Activated CD4-positive, alpha-beta T cell treated with anti-CD3 and anti-CD28 coated beads for 36 hours (primary cell): ENCODE data around the gene CCL1. TPM values are rescaled to one million over a fixed set of nuclear protein-coding genes. Genes with fewer than 3 reads are reported as not detected.
"Not testable (repeated sequence)": the region's sequence is repeated elsewhere in the genome, so short reads cannot be mapped to it uniquely, and the experiment has no call there.

ENCODE experiments used
- ATAC-seq: fragments of 200-7000 bp; cut with Tn5 transposase; one replicate; pipeline ENCODE4 v1.10.0; 2021; ENCODE audit warnings: mild to moderate bottlenecking, moderate library complexity
- CTCF ChIA-PET: fragments of 350-600 bp; sonication (Branson Sonifier 250); formaldehyde crosslinking; loops from one replicate; lab custom pipeline; 2021; ENCODE audit warnings: antibody characterized with exemption; lab: Charles Lee
- POLR2A ChIA-PET: fragments of 350-600 bp; sonication (Branson Sonifier 250); formaldehyde crosslinking; loops from one replicate; lab custom pipeline; 2021; ENCODE audit warnings: antibody characterized with exemption, inconsistent platforms; lab: Charles Lee
- DNase-seq: peaks from one replicate; pipeline ENCODE4 v3.0.0-alpha.2; 2020
- H3K27ac Mint-ChIP-seq: one replicate; pipeline ENCODE4 v1.8.0; 2021; ENCODE audit warnings: mixed read lengths
- H3K27me3 Mint-ChIP-seq: one replicate; pipeline ENCODE4 v1.8.0; 2021; ENCODE audit warnings: mixed read lengths
- H3K36me3 Mint-ChIP-seq: one replicate; pipeline ENCODE4 v1.8.0; 2021; ENCODE audit warnings: low read depth, mixed read lengths
- H3K4me1 Mint-ChIP-seq: one replicate; pipeline ENCODE4 v1.8.0; 2021; ENCODE audit warnings: mixed read lengths
- H3K4me3 Mint-ChIP-seq: one replicate; pipeline ENCODE4 v1.8.0; 2021; ENCODE audit warnings: mild to moderate bottlenecking, moderate library complexity, mixed read lengths
- H3K9me3 Mint-ChIP-seq: one replicate; pipeline ENCODE4 v1.8.0; 2021; ENCODE audit warnings: low read depth, mixed read lengths
- intact Hi-C, 2 experiments: fragments of 100-400 bp; cut with DNase I in 1 of 2; cut with micrococcal nuclease in 1 of 2; formaldehyde crosslinking; loops; one replicate each; pipeline versions ENCODE4 v1.14.2 to v1.15.1; 2022 to 2024; cut with DNase I, micrococcal nuclease
- total RNA-seq, 2 experiments: library from RNA; stranded (reverse); gene quantifications; one replicate each; pipeline ENCODE4 v1.2.3, GENCODE V29; 2021

CCL1 gene
- total RNA-seq, 2 experiments from 2014 or later: 0.32 TPM; not detected in 1

DNA sequence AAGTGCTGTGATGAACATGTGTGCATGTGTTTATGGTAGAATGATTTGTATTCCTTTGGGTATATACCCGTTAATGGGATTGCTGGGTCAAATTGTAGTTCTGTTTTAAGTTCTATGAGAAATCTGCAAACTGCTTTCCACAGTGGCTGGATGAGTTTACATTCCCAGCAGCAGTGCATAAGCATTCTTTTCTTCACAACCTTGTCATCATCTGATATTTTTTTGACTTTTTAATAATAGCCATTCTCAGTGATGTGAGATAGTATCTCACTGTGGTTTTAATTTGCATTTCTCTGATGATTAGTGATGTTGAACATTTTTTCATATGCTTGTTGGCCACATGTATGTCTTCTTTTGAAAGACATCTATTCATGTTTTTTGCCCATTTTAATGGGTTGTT, 25.3 kb downstream of the CCL1 start:
- no peaks in the 10 kb centered on the region for H3K36me3 Mint-ChIP-seq
- H3K27ac Mint-ChIP-seq: no peak overlapping the region
- no peak overlapping the region for H3K4me3 Mint-ChIP-seq
- peaks cover 2% of the 10 kb centered on the region for H3K9me3 Mint-ChIP-seq
- ATAC-seq (no peak), DNase-seq (no peak)
- H3K27me3 Mint-ChIP-seq: peaks cover 26% of the 10 kb centered on the region
- ChIA-PET CTCF (no interaction called here), POLR2A (no interaction called here)
- intact Hi-C loops: no loop called here
- H3K4me1 Mint-ChIP-seq: no peaks in the 10 kb centered on the region

DNA sequence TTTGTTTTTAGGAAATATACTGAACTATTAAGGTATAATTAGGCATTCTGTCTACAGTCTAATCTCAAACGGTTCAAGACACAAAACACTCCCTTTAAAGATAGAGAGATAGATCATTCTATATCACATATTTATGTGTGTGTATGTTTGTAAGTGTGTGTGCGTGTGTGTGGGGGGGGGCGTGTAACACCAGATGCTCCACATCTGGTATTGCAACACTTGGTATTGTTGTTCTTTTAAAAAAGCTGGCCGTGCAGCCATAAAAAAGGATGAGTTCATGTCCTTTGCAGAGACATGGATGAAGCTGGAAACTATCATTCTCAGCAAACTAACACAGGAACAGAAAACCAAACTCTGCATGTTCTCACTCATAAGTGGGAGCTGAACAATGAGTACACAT, 35.5 kb downstream of the CCL1 start:
- CTCF ChIA-PET: interaction anchor here (1.8 kb wide), 1 partner anchor 35 kb away, joined by 9 read pairs; the partner anchor contains the start of gene CCL1
- ATAC-seq: not testable (repeated sequence)

DNA sequence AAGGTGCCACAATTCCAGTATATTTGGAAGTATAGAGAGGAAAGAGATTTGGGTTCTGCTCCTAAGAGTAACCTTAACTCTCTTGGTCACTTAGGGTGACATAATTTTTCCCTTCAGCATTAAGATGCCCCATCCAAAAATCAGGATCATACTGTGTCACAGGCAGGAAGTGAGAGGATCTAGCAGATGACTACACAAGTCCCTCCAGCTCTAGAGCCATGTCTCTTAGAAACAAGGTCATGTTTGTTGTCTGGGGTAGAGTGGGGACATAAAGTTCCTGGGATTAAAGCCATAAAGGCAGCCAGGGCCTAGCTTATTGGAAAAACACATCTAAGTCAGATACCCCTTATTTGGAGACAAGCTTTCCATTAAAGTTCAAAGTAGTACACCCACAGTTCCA, 41.1 kb downstream of the CCL1 start:
- Mint-ChIP-seq H3K36me3 (no peaks in the 10 kb centered on the region), H3K4me3 (no peak overlapping the region), H3K27me3 (peaks cover 9% of the 10 kb centered on the region), H3K4me1 (no peaks in the 10 kb centered on the region), H3K27ac (no peak overlapping the region), H3K9me3 (peaks cover 7% of the 10 kb centered on the region)
- intact Hi-C loops: no loop called here
- DNase-seq (no peak), ATAC-seq (no peak)
- ChIA-PET CTCF (interaction anchor here (1.1 to 1.2 kb wide), 2 partner anchors 32 to 121 kb away, joined by 3 read pairs; no protein-coding TSS in a partner anchor), POLR2A (no interaction called here)

More for the DNA sequence above, 35.5 kb downstream of the CCL1 start:
- intact Hi-C loops, H3K36me3 Mint-ChIP-seq, H3K4me3 Mint-ChIP-seq, H3K4me1 Mint-ChIP-seq, H3K9me3 Mint-ChIP-seq, DNase-seq, POLR2A ChIA-PET, H3K27ac Mint-ChIP-seq: not testable (repeated sequence)
- H3K27me3 Mint-ChIP-seq: peaks cover 18% of the 10 kb centered on the region

DNA sequence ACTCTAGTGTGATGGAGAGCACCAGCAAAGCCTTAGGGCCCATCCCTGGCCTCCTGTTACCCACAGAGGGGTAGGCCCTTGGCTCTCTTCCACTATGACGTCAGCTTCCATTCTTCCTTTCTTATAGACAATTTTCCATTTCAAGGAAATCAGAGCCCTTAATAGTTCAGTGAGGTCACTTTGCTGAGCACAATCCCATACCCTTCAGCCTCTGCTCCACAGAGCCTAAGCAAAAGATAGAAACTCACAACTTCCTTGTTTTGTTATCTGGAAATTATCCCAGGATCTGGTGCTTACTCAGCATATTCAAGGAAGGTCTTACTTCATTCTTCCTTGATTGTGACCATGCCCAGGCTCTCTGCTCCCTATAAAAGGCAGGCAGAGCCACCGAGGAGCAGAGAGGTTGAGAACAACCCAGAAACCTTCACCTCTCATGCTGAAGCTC, 44.0 kb downstream of the CCL1 start, which contains the start of gene CCL8:
CCL8 (plus strand) TSS at position 397 of the 445 bp plus-strand sequence. CDS start 67 bp downstream, outside the sequence.
- Mint-ChIP-seq H3K4me3 (no peak within 1 kb of the TSS), H3K27ac (no peak within 1 kb of the TSS), H3K4me1 (no peaks in the 10 kb centered on the region), H3K27me3 (peaks cover 6% of the 10 kb centered on the region), H3K36me3 (no peaks in the 10 kb centered on the region), H3K9me3 (no peaks in the 10 kb centered on the region)
- no peak for ATAC-seq
- no peak for DNase-seq
- POLR2A ChIA-PET: no interaction called here
- intact Hi-C loops: no loop called here
- CTCF ChIA-PET: interaction anchor here (3.2 kb wide), 1 partner anchor 42 kb away, joined by 10 read pairs; no protein-coding TSS in a partner anchor

DNA sequence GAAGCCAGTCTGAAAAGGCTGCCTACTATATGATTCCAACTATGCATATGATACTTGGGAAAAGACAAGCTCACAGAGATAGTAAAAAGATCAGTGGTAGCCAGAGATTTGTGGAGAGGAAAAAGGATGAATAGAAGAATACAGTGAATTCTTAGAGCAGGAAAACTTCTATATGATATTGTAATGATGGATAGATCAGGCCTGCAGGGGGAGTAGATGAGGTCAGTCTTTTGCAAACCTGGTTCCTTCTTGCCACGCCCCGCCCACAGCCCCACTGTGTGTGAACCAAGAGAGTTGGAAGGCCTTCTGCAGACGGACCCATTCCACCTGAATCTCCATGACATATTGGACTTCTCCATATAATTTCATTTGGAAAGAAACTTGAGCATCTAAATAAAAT, 44.6 kb downstream of the CCL1 start:
- no peak for ATAC-seq
- ChIA-PET CTCF (interaction anchor here (0.6 to 3.2 kb wide), 2 partner anchors 12 to 42 kb away, joined by 3 to 10 read pairs; no protein-coding TSS in a partner anchor), POLR2A (no interaction called here)
- no peak overlapping the region for H3K4me3 Mint-ChIP-seq
- no peaks in the 10 kb centered on the region for H3K4me1 Mint-ChIP-seq
- no peak overlapping the region for H3K27ac Mint-ChIP-seq
- no peaks in the 10 kb centered on the region for H3K36me3 Mint-ChIP-seq
- H3K27me3 Mint-ChIP-seq: peaks cover 6% of the 10 kb centered on the region
- intact Hi-C loops: no loop called here
- DNase-seq: peak; percentile 38
- no peaks in the 10 kb centered on the region for H3K9me3 Mint-ChIP-seq

DNA sequence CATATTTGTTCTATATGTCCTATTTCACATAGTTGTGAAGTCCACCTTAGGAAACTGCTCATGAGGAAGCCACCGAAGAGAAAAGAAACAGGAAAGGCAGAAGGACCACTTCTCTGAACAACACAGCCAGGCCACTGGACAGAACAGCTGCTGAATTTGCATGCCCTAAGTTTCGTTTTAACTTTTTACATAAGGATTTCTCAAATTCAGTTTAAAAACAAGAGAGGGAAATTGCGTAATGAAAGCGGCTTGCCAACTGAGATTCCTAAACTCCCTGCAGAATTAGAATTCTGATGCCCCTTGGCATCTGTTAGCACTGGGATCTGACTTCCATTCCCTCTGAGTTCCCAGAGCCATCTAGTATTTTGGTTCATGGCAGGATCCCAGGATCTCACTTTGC, 48.8 kb downstream of the CCL1 start:
- DNase-seq (no peak), ATAC-seq (no peak)
- CTCF ChIA-PET: no interaction called here
- POLR2A ChIA-PET: no interaction called here
- intact Hi-C loops: no loop called here
- Mint-ChIP-seq H3K27me3 (peaks cover 18% of the 10 kb centered on the region), H3K36me3 (no peaks in the 10 kb centered on the region), H3K9me3 (no peaks in the 10 kb centered on the region), H3K27ac (no peak overlapping the region), H3K4me1 (no peaks in the 10 kb centered on the region), H3K4me3 (no peak overlapping the region)

DNA sequence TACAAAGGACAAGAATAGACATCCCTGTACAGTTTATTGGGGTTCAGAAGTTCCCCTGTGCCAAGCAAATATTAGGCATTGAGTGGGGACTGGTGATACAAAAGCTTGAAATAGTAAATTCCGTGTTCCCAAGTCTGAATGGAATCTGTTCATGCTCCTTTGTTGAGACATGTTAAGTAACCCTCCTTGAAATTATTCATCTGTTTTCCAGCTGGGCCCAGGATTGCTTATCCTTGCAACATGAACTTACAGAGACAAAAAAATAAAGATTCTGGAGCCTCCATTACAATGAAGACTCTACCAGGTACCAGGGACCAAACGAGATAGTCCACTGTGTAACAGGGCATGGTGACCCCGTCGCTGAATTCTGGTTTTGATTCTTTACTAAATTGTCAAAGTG, 49.9 kb downstream of the CCL1 start:
- POLR2A ChIA-PET: no interaction called here

DNA sequence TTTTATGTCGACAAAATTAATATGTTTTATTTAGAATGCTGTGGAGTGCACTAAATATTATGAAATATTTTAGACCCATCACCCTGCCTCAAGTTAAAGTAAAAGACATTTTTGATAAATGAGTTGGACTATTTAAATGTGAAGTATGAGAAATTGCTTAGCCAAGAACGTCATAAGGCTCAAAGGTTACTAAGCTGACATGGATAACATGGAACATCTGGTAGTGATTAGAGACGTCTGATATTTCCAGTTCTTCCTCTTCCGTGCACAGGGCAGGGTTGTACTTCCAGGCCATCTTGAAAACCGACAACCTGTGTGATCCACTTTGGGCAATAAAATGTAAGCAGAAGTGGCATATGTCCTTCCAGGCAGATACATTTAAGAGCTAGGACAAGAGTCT, 51.0 kb downstream of the CCL1 start:
- Mint-ChIP-seq H3K36me3 (no peaks in the 10 kb centered on the region), H3K27me3 (peaks cover 19% of the 10 kb centered on the region), H3K9me3 (no peaks in the 10 kb centered on the region), H3K4me1 (no peaks in the 10 kb centered on the region), H3K27ac (no peak overlapping the region), H3K4me3 (no peak overlapping the region)
- intact Hi-C loops: no loop called here
- no peak for ATAC-seq
- ChIA-PET POLR2A (no interaction called here), CTCF (interaction anchor here (1.2 kb wide), 1 partner anchor 140 kb away, joined by 4 read pairs; no protein-coding TSS in a partner anchor)
- DNase-seq: no peak

More for the DNA sequence above, 49.9 kb downstream of the CCL1 start:
- CTCF ChIA-PET: interaction anchor here (1.2 kb wide), 1 partner anchor 141 kb away, joined by 4 read pairs; no protein-coding TSS in a partner anchor
- peaks cover 19% of the 10 kb centered on the region for H3K27me3 Mint-ChIP-seq
- no peak overlapping the region for H3K4me3 Mint-ChIP-seq
- no peak for ATAC-seq
- no peak overlapping the region for H3K27ac Mint-ChIP-seq
- H3K36me3 Mint-ChIP-seq: no peaks in the 10 kb centered on the region
- intact Hi-C loops: no loop called here
- H3K4me1 Mint-ChIP-seq: no peaks in the 10 kb centered on the region
- H3K9me3 Mint-ChIP-seq: no peaks in the 10 kb centered on the region
- DNase-seq: no peak

DNA sequence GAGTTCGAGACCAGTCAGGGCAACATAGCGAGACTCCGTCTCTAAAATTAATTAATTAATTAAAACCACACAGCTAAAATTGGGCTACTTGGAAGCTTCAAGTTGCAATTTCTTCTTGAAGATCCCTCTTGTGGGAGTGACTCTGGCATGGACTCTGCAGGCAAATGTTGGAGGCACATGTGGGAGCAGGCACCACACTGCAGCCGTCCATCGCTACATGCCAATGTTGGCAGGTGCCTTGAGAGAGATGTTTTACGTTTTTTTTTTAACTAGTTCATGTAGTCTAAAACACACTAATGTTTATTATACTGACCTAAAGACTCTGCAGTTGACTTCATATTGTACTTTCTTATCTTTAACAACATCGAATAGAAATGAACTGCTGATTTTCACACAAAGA, 51.7 kb downstream of the CCL1 start:
- intact Hi-C loops: no loop called here
- POLR2A ChIA-PET: interaction anchor here (0.7 kb wide), 1 partner anchor 62 kb away, joined by 3 read pairs; no protein-coding TSS in a partner anchor
- Mint-ChIP-seq H3K4me1 (no peaks in the 10 kb centered on the region), H3K27me3 (peaks cover 19% of the 10 kb centered on the region), H3K27ac (no peak overlapping the region), H3K4me3 (no peak overlapping the region), H3K9me3 (no peaks in the 10 kb centered on the region), H3K36me3 (no peaks in the 10 kb centered on the region)
- CTCF ChIA-PET: no interaction called here
- no peak for ATAC-seq
- DNase-seq: no peak

Other genes starting within 250 kb of the CCL1 start
- not detected for gene CCL2, start 107.9 kb downstream of the CCL1 start, total RNA-seq
- not detected for gene CCL7, start 93.0 kb downstream of the CCL1 start, total RNA-seq
- not detected for gene CCL11, start 77.5 kb downstream of the CCL1 start, total RNA-seq
- gene CCL8, start 43.8 kb downstream of the CCL1 start, total RNA-seq: not detected
- gene CCL13, start 6.8 kb downstream of the CCL1 start, total RNA-seq: not detected
- gene TMEM132E, start 216.3 kb upstream of the CCL1 start, total RNA-seq: not detected